SH-SY5Y (cell line): ENCODE data around the gene UVSSA.

ENCODE experiments used
- GATA2 ChIP-seq: IDR thresholded peaks from 2 replicates; pipeline ENCODE4 v1.6.1; 2011; ENCODE audit warnings: mild to moderate bottlenecking, low read depth, low read length
- GATA3 ChIP-seq: IDR thresholded peaks from 2 replicates; pipeline ENCODE4 v1.6.1; 2011; ENCODE audit warnings: low read depth, mild to moderate bottlenecking, low read length, moderate library complexity

DNA sequence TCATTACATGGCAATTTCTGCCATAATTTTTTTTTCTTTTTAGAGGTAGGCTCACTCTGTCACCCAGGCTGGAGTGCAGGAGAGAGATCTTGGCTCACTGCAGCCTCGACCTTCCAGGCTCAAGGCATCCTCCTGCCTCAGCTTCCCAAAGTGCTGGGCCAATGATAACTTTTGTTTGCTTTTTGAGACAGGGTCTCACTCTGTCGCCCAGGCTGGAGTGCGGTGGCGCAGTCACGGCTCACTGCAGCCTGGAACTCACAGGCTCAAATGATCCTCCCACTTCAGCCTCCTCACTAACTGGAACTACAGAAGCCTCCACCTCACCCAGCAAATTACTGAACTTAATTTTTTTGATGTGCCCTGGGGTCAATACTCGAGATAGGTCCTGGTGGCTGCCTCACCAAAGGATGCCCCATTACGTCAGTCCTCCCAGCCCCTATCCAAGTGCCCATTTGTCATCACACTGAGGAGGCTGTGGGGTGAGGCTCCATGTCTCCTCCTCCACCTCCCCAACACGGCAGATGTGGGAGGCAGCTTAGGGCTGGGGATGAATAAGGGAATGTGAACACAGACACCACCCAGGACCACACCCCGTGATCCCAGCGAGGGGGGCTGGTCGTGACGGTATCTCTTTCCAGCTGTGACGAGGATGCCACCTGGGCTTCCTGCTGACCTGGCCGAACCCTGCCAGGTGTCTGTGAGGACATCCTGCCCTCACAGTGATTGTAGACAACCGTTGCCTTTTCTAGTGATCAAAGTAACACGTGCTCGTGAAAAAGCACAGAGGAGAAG is 71.7 kb downstream of the UVSSA start:
- TF ChIP-seq GATA2 (no peak), GATA3 (no peak)
